ENCODE data around the gene TNFRSF14.

The TNFRSF14 gene

GRCh38 chr1:2589431-2590232, 33.5 kb downstream of the TNFRSF14 start:
- DNase-seq = no peak

DNA sequence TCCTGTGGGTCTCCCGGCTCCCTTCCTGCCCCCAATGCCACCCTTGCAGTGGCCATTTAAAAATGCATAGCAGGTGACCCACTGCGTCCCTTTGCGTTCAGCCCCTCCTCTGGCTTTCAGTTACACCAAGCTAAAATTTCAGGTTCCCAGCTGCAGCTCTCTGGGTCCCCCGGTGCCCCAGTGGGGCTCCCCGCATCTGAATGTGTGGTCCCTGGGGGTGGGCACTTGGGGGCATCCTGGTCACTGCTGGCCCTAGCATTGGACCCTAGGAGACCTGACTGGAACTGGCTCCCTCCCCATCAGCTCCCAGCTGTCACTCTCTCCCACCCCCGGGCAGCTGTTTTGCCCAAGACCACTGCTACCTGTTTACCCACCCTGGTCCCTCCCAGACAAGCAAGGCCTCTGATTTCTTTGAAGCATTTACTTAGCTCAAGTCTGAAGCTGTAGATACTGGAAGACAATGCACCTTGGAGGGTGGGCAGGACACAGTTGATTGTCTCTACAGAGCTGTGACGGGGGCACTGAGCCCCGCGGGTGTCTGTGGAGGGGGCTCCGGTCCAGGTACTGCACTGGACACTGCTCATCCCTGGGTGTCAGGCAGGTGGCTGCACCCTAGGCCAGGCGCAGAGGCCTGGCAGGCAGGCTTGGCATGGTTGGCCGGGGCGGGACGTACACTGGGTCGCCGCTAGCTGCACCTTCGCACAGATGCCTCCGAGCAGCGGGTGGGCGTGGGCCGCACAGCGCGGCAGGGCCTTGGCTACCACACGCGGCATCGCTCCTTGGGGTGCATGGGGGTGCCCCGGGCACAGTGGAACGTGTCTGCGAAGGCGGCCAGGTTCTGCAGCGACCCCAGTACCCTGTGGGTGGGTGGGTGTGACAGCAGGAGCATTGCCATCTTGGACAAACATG, 34.3 kb downstream of the TNFRSF14 start:
- no peak for DNase-seq

DNA sequence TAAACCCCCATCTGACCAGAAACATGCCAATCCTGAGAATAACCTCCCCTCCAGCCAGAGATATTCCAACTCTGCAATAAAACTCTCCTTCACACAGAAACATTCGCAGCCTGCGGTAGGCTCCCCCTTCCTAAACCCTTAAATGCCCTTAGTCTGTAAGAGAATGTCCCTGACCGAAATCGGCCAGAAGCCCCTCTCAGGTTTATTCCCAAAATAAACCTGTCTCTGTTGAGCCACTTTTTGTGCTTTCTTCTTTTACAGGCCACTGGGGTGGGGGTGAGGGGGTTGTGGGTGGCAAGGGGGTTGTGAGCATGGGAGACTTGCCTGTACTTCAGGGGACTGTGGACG, 35.0 kb downstream of the TNFRSF14 start:
- DNase-seq = no peak

DNA sequence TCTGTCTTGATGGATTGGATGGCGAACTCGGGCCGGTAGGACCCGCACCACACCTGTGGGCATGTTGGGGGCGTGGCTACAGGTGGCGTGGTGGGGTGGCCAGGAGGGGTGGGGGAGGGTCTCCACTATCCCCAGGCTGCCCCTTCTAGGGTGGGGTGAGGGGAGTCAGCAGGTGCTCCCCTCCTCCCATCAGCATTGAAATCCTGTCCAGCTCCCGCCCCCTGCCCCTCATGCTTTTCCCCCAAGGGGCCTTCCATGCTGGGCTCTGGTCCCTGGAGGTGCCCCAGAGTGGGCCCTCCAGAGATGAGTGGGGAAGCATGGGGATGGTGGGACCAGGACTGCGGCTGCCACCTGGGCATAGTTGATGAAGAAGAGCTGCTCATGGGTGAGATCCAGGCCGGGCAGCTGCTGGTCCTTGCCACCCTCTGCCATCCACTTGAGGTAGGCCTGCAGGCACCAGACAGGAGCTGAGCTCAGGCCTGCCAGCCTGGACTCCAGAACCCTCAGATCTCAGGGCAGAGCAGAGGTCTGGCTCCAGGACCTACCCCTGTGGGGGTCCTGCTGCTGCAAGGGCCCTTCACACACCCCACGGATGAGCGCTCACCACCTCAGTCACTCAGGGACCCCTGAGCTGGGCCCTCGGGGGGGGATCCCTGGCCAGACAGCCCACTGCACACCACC, 35.5 kb downstream of the TNFRSF14 start:
- DNase-seq = no peak

GRCh38 chr1:2592672-2593071, 36.5 kb downstream of the TNFRSF14 start:
- DNase-seq = no peak

DNA sequence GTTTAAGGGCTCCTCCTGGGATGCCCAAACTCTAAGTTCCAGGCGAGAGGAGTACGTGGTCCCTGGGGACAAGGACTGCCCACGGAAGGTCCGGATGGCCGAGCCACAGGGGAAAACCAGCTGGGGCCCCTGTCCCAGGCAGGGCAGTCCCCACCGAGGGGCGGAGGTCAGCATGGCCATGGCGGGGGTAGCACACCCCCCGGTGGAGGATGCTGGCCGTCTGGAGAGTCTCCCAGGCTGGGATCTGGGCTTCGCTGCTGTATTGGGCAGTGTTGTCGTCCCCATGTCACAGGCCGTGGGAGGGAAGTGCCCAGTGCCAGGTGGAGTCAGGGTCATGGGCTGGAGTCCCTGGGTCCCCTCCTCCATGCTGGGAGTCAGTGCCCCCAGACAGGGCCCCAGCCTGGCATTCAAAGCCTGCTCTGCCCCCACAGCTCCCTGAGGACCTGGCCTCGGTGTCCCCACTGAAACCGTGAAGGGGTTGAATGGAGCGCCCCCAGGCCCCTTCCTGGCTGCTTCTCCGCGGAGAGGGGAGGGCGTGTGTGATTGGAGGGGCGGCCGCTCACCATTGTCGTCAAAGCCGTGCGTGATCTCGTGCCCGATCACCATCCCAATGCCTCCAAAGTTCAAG, 37.2 kb downstream of the TNFRSF14 start:
- no peak for DNase-seq

DNA sequence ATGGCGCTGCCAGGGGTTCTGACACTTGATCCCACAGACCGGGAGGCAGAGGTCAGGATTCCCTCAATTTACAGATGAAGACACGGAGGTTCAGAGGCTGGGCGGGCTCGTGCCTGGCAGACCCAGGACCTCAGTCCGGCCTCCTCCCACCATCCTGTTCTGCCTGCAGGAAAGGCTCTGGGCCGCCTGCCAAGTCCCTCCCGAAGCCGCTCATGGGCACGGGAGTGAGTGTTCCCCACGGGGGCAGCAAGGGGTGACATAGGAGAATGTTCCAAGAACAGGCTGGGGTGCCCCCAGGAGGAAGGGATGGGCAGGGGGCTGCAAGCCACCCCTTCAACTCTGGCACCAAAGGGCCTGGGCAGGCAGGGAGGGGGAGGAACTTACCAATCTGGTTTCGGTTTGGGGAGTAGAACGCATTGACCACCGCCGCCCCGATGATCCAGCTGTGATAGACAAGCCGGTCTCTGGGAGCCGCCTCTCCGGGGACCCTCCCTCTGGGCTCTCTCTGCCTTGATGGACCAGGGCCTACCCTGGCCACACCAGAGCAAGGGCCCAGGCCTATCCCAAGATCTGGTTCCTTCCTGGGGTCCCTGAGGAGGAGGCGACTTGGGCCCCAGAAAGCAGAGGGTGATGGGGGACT, 38.0 kb downstream of the TNFRSF14 start:
- no peak for DNase-seq

DNA sequence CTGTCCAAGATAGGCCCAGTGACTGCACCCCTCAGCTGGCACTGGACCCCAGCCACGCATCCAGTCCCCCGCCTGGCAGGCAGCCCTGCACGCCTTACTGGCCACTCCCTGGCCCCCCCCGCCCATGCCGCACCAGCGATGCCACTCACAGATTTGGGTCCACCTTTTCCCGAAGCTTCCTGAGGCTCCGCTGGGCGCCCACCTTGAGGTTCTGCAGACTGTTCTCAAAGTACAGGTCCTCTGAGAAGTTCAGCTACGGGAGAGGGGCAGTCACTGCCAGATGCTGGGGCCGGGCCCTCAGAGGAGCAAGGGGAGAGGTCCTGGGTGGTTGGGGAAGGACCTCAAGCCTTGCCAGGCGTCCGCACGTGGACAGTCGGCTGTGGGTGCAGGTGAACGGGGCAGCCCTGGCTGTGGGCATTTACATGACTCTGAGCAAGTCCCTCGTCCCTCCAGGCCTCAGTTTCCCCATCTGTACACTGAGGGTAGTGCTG, 38.5 kb downstream of the TNFRSF14 start:
- DNase-seq = no peak

DNA sequence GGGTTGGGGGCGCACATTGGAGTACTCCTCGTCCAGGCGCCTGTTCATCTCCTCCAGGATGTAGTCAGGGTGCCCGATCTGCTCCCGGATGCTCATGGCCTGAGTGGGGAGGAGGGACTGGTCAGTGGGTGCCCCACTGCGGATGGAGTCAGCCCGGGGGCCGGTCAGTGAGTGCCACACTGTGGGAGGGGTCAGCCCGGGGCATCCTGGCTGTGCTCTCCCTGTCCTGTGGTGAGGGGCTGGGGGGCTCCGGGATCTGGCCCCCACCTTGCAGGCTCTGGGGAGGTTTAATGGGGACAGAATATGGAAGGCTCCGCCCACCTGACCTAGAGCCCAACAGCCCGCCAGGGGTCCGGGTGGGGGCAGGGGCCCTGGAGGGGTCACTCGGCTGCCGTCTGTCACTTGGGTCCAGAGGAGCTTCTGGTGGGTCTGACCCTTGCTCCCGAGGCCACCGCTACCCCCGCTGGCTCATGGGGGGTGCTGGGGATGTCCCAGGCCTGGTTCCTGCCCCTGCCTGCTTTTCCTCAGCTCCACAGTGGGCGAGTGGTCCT, 39.2 kb downstream of the TNFRSF14 start:
- no peak for DNase-seq

- no peak for DNase-seq
Observed at GRCh38 chr1:2595812-2596529, 39.8 kb downstream of the TNFRSF14 start.

DNA sequence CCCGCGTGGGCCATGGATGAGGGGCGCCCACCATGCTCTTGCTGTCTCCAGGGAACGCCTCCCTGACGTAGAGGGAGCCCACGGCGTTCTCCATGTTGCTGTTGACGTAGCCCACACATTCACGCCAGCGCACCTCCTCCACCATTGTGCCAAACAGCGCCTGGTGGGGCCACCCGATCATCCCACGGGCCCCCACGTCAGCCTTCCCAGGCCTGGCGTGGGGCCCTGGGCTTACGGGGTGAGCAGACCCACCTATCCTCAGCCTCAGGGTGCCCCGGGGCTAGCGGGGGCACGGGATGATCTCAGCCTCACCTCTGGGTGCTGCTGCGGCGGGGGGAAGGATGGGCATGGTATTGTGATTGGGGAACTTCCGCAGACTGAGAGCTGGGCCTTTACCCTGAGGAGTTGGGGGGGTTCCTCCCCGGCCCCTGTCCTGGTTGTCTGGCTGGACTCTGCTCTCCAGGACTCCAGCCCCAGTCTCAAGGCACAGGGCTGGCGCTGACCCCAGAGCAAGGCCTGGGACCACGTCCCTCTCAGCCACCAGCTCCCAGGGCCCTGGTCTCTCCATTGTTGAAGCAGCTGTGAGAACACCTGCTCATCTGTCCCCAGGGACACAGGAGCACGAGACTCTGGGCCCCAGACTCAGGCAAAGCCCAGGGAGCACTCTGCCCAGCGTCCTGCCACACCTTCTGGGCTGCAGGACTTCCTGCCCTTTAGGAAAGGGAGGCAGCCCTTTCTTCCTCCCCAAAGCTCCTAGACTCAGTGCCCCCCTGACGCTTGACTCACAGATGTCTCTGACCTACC, 40.6 kb downstream of the TNFRSF14 start:
- no peak for DNase-seq

- no peak for DNase-seq
Observed at GRCh38 chr1:2597441-2598328, 41.5 kb downstream of the TNFRSF14 start.

- no peak for DNase-seq
Observed at GRCh38 chr1:2598329-2598931, 42.3 kb downstream of the TNFRSF14 start.

- no peak for DNase-seq
Observed at GRCh38 chr1:2601721-2602303, 45.6 kb downstream of the TNFRSF14 start.

- DNase-seq = no peak
Observed at GRCh38 chr1:2602311-2602835, 46.2 kb downstream of the TNFRSF14 start.

- no peak for DNase-seq
Observed at GRCh38 chr1:2602866-2603520, 46.8 kb downstream of the TNFRSF14 start.

GRCh38 chr1:2603521-2604155, 47.5 kb downstream of the TNFRSF14 start:
- no peak for DNase-seq

All from NCI-H1694 treated with DMSO at 0.1 percent for 48 hours (cell line).